ENCODE data around the gene BTN1A1. TPM values are rescaled to one million over a fixed set of nuclear protein-coding genes. Genes with fewer than 3 reads are reported as not detected.

The BTN1A1 gene
- total RNA-seq, 1 donor from 2014 or later: not detected

- peaks cover 0 to 4% of the 10 kb centered on the region in 2 donors for H3K4me1 ChIP-seq
- H3K4me3 ChIP-seq: peak overlapping the region; percentile 31 to 59
- TF ChIP-seq, protein P1, sequence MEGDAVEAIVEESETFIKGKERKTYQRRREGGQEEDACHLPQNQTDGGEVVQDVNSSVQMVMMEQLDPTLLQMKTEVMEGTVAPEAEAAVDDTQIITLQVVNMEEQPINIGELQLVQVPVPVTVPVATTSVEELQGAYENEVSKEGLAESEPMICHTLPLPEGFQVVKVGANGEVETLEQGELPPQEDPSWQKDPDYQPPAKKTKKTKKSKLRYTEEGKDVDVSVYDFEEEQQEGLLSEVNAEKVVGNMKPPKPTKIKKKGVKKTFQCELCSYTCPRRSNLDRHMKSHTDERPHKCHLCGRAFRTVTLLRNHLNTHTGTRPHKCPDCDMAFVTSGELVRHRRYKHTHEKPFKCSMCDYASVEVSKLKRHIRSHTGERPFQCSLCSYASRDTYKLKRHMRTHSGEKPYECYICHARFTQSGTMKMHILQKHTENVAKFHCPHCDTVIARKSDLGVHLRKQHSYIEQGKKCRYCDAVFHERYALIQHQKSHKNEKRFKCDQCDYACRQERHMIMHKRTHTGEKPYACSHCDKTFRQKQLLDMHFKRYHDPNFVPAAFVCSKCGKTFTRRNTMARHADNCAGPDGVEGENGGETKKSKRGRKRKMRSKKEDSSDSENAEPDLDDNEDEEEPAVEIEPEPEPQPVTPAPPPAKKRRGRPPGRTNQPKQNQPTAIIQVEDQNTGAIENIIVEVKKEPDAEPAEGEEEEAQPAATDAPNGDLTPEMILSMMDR (IDR thresholded peaks at IDR 0.05): no peak
- intact Hi-C loops (cut with DNase I): loop anchor here (1.0 to 10.0 kb wide), 3 partner anchors 14 to 922 kb away; partner anchors contain the start of genes HMGN4 and ZNF184
- H3K27ac ChIP-seq: peak overlapping the region; percentile 56 to 75
- no peaks in the 10 kb centered on the region for H3K9me3 ChIP-seq
- no peaks in the 10 kb centered on the region for H3K27me3 ChIP-seq
- no peaks in the 10 kb centered on the region for H3K36me3 ChIP-seq
- DNase-seq (ENCODE audit: low spot score in 2 of 2): no peak
Observed at GRCh38 chr6:26552640-26553188, 52.6 kb downstream of the BTN1A1 start.

DNA sequence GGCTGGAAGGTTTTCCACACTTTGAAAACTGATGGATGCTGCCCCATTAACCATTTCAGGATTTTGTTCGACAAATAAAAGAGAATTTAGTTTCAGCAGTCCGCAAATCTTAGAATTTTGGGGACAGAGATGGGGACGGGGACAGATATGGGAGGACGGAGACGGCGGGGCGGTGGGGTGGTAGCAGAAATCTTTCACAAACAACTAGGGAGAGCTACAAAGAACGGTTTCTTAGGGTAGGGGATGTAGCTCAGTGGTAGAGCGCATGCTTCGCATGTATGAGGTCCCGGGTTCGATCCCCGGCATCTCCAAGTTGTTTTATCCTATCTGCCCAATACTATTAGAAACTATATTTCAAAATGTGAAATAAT is 53.1 kb downstream of the BTN1A1 start:
- Histone ChIP-seq H3K36me3 (no peaks in the 10 kb centered on the region), H3K4me3 (peak overlapping the region; percentile 31 to 59), H3K27me3 (no peaks in the 10 kb centered on the region), H3K27ac (peak overlapping the region; percentile 56 to 75), H3K9me3 (no peaks in the 10 kb centered on the region), H3K4me1 (peaks cover 0 to 4% of the 10 kb centered on the region in 2 donors)
- peak in 1 of 2 donors; percentile 83 for DNase-seq (ENCODE audit: low spot score in 2 of 2)
- TF ChIP-seq, protein P1 (IDR thresholded peaks at IDR 0.05): no peak
- intact Hi-C loops (cut with DNase I): loop anchor here (1.0 to 10.0 kb wide), 3 partner anchors 15 to 922 kb away; partner anchors contain the start of genes HMGN4 and ZNF184

DNA sequence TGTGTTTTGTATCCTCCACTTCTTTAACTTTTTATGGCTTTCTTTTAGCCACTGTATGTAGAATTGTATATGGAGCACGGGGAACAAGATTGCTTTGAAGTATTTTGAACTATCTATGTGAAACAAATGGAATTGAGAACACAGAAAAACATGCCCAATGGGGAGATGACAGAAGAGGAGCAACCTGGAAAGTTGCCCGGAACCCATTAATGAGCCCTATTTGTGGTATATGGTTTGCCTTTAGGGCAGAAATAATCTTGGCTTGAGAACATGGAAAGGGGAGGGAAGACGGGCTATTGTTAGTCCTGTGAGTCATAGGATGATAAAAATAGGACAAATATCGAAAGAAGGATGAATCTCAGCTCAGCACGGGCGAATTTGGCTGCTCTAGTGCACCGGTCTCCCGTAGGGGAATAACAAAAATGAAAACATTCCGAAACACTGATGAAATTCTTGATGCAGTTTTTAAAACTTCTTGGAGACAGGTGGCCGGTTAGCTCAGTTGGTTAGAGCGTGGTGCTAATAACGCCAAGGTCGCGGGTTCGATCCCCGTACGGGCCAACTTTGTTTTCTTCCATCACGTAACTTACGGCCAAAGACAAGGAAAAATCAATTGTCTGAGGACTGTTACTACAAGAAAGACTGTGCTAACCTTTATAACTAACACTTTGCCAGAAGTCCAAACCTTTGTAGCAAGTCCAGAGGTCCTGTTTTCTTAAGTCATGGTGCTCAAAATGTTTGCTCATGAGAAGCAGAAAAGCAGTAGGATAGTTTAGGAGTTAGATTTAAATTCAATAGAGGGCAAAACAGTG is 53.7 kb downstream of the BTN1A1 start:
- peak overlapping the region; percentile 31 to 59 for H3K4me3 ChIP-seq
- TF ChIP-seq, protein P1 (IDR thresholded peaks at IDR 0.05): no peak
- H3K27ac ChIP-seq: peak overlapping the region; percentile 70 to 75
- no peaks in the 10 kb centered on the region for H3K36me3 ChIP-seq
- no peaks in the 10 kb centered on the region for H3K27me3 ChIP-seq
- peak; percentile 57 to 93 for DNase-seq (ENCODE audit: low spot score in 2 of 2)
- intact Hi-C loops (cut with DNase I): loop anchor here (1.0 to 10.0 kb wide), 5 partner anchors 14 to 921 kb away; partner anchors contain the start of genes HMGN4 and ZNF184
- no peaks in the 10 kb centered on the region for H3K9me3 ChIP-seq
- peaks cover 0 to 4% of the 10 kb centered on the region in 2 donors for H3K4me1 ChIP-seq

- no peaks in the 10 kb centered on the region for H3K27me3 ChIP-seq
- no peaks in the 10 kb centered on the region for H3K36me3 ChIP-seq
- TF ChIP-seq, protein P1 (IDR thresholded peaks at IDR 0.05): no peak
- H3K4me1 ChIP-seq: peaks cover 0 to 4% of the 10 kb centered on the region in 2 donors
- peak overlapping the region; percentile 31 to 59 for H3K4me3 ChIP-seq
- no peak for DNase-seq (ENCODE audit: low spot score in 2 of 2)
- intact Hi-C loops (cut with DNase I): loop anchor here (1.0 to 10.0 kb wide), 4 partner anchors 14 to 920 kb away; partner anchors contain the start of gene ZNF184
- H3K9me3 ChIP-seq: no peaks in the 10 kb centered on the region
- peak overlapping the region; percentile 70 to 75 for H3K27ac ChIP-seq
Observed at GRCh38 chr6:26554447-26554696, 54.3 kb downstream of the BTN1A1 start.

DNA sequence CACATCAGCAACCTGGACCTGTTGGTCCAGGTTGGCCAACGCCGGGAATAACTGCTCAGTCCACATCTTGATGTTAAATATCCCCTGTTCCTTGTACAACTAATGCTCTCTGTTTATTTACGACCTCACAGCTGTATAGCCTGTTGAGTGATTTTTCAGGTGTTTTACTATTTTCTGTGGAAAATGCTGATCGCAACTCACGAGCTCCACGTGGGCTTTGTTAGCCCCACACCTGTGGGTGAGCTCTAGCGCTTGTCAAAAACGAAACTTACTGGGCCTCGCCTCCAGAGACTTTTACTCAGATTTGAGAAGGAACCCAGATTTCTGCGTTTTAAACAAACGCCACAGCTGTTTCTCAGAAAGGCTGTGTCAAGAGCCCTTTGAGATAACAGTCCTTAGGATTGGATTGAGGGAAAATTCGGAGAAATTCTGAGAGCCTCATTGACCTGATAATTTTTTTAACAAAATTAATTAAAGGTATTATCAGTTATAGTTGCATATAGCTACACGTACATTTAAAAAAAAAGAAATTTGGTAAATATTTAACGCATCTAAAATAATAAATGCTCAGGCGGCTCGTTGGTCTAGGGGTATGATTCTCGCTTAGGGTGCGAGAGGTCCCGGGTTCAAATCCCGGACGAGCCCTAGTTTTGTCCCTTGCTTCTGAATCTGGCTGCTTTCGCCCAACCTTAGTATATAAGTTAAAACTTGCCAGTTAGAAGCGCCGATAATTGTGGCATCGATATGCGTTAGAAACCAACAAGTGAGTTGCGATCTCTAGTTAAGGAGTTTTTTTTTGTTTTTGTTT is 54.8 kb downstream of the BTN1A1 start:
- no peaks in the 10 kb centered on the region for H3K36me3 ChIP-seq
- TF ChIP-seq, protein P1 (IDR thresholded peaks at IDR 0.05): no peak
- H3K4me1 ChIP-seq: peaks cover 0 to 4% of the 10 kb centered on the region in 2 donors
- H3K4me3 ChIP-seq: peak overlapping the region; percentile 31 to 59
- intact Hi-C loops (cut with DNase I): loop anchor here (1.0 to 10.0 kb wide), 4 partner anchors 13 to 920 kb away; partner anchors contain the start of gene ZNF184
- H3K27ac ChIP-seq: peak overlapping the region; percentile 70 to 75
- no peaks in the 10 kb centered on the region for H3K9me3 ChIP-seq
- no peak for DNase-seq (ENCODE audit: low spot score in 2 of 2)
- no peaks in the 10 kb centered on the region for H3K27me3 ChIP-seq
